Measurements from ENCODE around the gene PSRC1. TPM values are rescaled to one million over a fixed set of nuclear protein-coding genes. Genes with fewer than 3 reads are reported as not detected.
A peak's percentile ranks its signal among the peaks of the same experiment; 100 is the strongest.

PSRC1 gene
- total RNA-seq, 1 experiment from 2014 or later: 60.3 TPM

- H3K23me2 ChIP-seq (ENCODE audit: insufficient read length, low read depth, low read length, poor library complexity, severe bottlenecking): no peaks in the 10 kb centered on the region
- no peak overlapping the region for H2AK5ac ChIP-seq (ENCODE audit: insufficient read length, low read length)
- no peak for DNase-seq
- no peak overlapping the region for H3K23ac ChIP-seq (ENCODE audit: insufficient read length, low read depth, low read length)
- no peaks in the 10 kb centered on the region for H3K9me3 ChIP-seq (ENCODE audit: control insufficient read depth, low read depth, low read length)
- no peak overlapping the region for H3K18ac ChIP-seq (ENCODE audit: insufficient read length, low read depth, low read length)
- Mint-ChIP-seq H3K27ac (peak overlapping the region in 1 of 3 experiments; percentile 83; a peak in 1 of 7 replicates), H3K27me3 (ENCODE audit: low read depth) (no peaks in the 10 kb centered on the region), H3K4me3 (no peak overlapping the region), H3K36me3 (ENCODE audit: insufficient read depth in 1 of 3, low read depth in 3 of 3) (peaks cover 6 to 38% (median 25%) of the 10 kb centered on the region in 3 experiments; a peak in 6 of 7 replicates), H3K9me3 (no peaks in the 10 kb centered on the region), H3K4me1 (peaks cover 18 to 32% of the 10 kb centered on the region in 2 experiments)
- H3K4me1 ChIP-seq (ENCODE audit: insufficient read depth, low read length): no peaks in the 10 kb centered on the region; the same call in 1 of the 2 replicates
- H4K20me1 ChIP-seq (ENCODE audit: control insufficient read depth, insufficient read depth, insufficient read length): no peaks in the 10 kb centered on the region
- no peak overlapping the region for H4K8ac ChIP-seq (replicated peaks; ENCODE audit: insufficient read length, low read depth, low read length)
- no peak overlapping the region for H2BK15ac ChIP-seq (ENCODE audit: low read depth, low read length)
- H3K4me2 ChIP-seq (ENCODE audit: insufficient read depth, insufficient read length, low read length): no peak overlapping the region
- WGBS (ENCODE audit: extremely low coverage, insufficient read length, low lambda C conversion rate): no CpG with 5 or more reads among the region's 22 CpGs
- H3K56ac ChIP-seq (ENCODE audit: insufficient read length, low read depth, low read length): no peak overlapping the region
- no peak overlapping the region for H2BK12ac ChIP-seq (ENCODE audit: insufficient read length, low read depth, low read length)
- H3K9ac ChIP-seq (ENCODE audit: extremely low read depth, insufficient read length, low read length): no peak overlapping the region
- no peak overlapping the region for H3K27ac ChIP-seq (ENCODE audit: insufficient read length, low read depth, low read length)
- H4K5ac ChIP-seq (ENCODE audit: insufficient read length, low read depth, low read length): no peak overlapping the region
- no peak overlapping the region for H2BK5ac ChIP-seq (ENCODE audit: insufficient read length, low read length)
- H3K79me2 ChIP-seq (ENCODE audit: insufficient read depth, low read length): no peaks in the 10 kb centered on the region
- H2BK120ac ChIP-seq (ENCODE audit: low read depth, low read length, poor library complexity, severe bottlenecking): no peak overlapping the region
- H2AFZ ChIP-seq (ENCODE audit: low read length): no peak overlapping the region
- H3K27me3 ChIP-seq (ENCODE audit: insufficient read depth, low read length): no peaks in the 10 kb centered on the region
- no peak overlapping the region for H3K4ac ChIP-seq (ENCODE audit: low read depth, low read length)
- no peak overlapping the region for H3K14ac ChIP-seq (ENCODE audit: insufficient read depth, low read length)
- H2BK20ac ChIP-seq (ENCODE audit: low read depth, low read length, poor library complexity, severe bottlenecking): no peak overlapping the region
- no peak overlapping the region for H4K91ac ChIP-seq (ENCODE audit: insufficient read length, low read depth, low read length)
- TF ChIP-seq, protein P1, sequence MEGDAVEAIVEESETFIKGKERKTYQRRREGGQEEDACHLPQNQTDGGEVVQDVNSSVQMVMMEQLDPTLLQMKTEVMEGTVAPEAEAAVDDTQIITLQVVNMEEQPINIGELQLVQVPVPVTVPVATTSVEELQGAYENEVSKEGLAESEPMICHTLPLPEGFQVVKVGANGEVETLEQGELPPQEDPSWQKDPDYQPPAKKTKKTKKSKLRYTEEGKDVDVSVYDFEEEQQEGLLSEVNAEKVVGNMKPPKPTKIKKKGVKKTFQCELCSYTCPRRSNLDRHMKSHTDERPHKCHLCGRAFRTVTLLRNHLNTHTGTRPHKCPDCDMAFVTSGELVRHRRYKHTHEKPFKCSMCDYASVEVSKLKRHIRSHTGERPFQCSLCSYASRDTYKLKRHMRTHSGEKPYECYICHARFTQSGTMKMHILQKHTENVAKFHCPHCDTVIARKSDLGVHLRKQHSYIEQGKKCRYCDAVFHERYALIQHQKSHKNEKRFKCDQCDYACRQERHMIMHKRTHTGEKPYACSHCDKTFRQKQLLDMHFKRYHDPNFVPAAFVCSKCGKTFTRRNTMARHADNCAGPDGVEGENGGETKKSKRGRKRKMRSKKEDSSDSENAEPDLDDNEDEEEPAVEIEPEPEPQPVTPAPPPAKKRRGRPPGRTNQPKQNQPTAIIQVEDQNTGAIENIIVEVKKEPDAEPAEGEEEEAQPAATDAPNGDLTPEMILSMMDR (conservative IDR thresholded peaks at IDR 0.05): no peak
- H3T11ph ChIP-seq (ENCODE audit: low read length): no peak overlapping the region
- no peaks in the 10 kb centered on the region for H3K79me1 ChIP-seq (ENCODE audit: insufficient read depth, low read depth, low read length, poor library complexity, severe bottlenecking)
Observed at GRCh38 chr1:109262231-109263055, 20.5 kb downstream of the PSRC1 start.

Data from H9 (cell line).